Measurements from ENCODE around the gene ANTXR1.

The ANTXR1 gene

GRCh38 chr2:69097891-69098655 lies 85.1 kb downstream of the ANTXR1 start:
- no peak for TF ChIP-seq ZNF274 (IDR thresholded peaks at IDR 0.05; ENCODE audit: low read depth, low read length)
- no peak overlapping the region for H3K4me3 ChIP-seq (ENCODE audit: low read length)

GRCh38 chr2:69099541-69099940 lies 86.6 kb downstream of the ANTXR1 start:
- TF ChIP-seq ZNF274 (IDR thresholded peaks at IDR 0.05; ENCODE audit: low read depth, low read length) = no peak
- H3K4me3 ChIP-seq (ENCODE audit: low read length) = no peak overlapping the region

GRCh38 chr2:69100220-69100723 lies 87.3 kb downstream of the ANTXR1 start:
- no peak for TF ChIP-seq ZNF274 (IDR thresholded peaks at IDR 0.05; ENCODE audit: low read depth, low read length)
- H3K4me3 ChIP-seq (ENCODE audit: low read length) = no peak overlapping the region

DNA sequence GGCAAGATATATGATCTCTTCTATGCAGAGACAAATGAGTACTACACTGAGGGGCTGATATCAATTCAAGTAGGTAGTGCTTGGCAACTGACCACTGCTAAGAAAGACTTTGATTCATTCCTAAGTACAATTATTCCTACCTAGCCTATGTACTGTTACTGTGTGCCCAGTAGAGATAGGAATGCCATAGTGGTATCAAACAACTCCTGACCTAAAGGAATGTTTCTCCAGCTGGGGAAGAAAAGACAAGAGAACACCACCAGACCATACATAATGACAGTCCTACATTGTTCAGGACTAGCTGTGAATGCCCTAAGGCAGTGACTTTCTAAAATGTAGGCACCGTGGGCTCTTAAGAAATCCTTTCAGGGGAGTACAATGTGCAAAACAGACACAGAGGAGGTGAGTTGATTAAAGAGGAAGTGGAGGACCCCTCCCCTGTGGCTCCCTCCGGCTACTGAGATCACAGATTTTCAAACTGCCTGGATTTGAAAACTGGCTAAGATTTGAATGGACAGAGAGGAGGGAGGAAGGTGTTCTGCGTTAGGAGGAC lies 89.1 kb downstream of the ANTXR1 start:
- TF ChIP-seq ZNF274 (IDR thresholded peaks at IDR 0.05; ENCODE audit: low read depth, low read length) = no peak
- no peak overlapping the region for H3K4me3 ChIP-seq (ENCODE audit: low read length)

DNA sequence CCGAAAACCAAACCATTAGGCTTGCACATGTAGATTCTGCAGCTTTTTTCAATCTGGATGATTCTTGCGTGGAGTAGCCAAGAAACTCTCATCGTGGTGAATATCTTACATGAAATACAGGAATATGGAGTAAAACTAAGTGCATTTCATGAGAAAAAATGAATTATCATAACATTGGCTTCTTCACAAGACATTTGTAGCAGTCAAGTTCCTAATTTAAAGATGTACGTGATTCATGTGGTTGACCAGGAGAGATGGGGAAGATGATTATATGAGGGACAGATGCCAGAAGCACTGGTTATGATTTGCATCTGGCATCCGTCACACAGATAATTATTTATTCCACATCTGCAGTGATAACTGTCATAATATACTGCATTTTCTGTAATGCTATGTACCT lies 90.4 kb downstream of the ANTXR1 start:
- H3K4me3 ChIP-seq (ENCODE audit: low read length) = no peak overlapping the region
- TF ChIP-seq ZNF274 (IDR thresholded peaks at IDR 0.05; ENCODE audit: low read depth, low read length) = no peak

DNA sequence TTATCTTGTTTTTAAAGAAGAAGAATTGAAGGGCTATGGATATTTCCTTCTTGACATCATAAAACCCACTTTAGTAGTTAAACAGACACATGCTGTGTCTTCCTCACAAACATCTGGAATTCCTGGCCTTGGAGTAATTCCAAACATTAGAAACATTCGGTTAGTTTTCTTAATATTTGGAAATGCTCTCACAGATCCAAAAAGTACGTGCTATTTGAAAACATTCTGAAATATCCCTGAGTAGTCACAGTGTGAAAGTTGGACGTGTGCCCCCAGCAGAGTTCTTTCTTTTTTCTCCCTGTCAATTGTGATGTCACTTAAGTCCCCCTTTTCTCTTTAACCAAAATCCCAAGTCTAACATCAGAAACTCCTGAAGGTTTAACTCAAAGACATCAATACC lies 91.3 kb downstream of the ANTXR1 start:
- H3K4me3 ChIP-seq (ENCODE audit: low read length) = no peak overlapping the region
- no peak for TF ChIP-seq ZNF274 (IDR thresholded peaks at IDR 0.05; ENCODE audit: low read depth, low read length)

- TF ChIP-seq ZNF274 (IDR thresholded peaks at IDR 0.05; ENCODE audit: low read depth, low read length) = no peak
- no peak overlapping the region for H3K4me3 ChIP-seq (ENCODE audit: low read length)
These were observed 96.3 kb downstream of the ANTXR1 start for GRCh38 chr2:69109255-69109654.

DNA sequence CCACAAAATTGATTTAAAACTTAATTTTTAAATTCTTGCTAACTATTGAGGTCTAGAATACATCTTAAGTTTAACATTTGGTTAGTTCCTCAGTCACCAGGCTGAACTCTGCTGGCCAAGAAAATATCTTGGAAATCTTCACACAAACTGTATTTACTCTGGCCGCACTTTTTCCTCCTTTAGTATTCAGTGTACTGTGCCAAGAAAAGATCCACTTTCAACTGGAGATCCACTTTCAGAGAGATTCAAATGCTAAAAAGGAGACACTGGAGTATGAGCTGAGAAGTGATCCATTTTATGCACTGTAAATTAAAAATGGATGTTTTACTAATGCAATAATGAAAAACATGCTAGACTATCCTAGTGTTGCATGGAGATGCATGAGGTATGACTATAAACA lies 98.1 kb downstream of the ANTXR1 start:
- TF ChIP-seq ZNF274 (IDR thresholded peaks at IDR 0.05; ENCODE audit: low read depth, low read length) = no peak
- no peak overlapping the region for H3K4me3 ChIP-seq (ENCODE audit: low read length)

- no peak for TF ChIP-seq ZNF274 (IDR thresholded peaks at IDR 0.05; ENCODE audit: low read depth, low read length)
These were observed 100.6 kb downstream of the ANTXR1 start for GRCh38 chr2:69113627-69114026.

DNA sequence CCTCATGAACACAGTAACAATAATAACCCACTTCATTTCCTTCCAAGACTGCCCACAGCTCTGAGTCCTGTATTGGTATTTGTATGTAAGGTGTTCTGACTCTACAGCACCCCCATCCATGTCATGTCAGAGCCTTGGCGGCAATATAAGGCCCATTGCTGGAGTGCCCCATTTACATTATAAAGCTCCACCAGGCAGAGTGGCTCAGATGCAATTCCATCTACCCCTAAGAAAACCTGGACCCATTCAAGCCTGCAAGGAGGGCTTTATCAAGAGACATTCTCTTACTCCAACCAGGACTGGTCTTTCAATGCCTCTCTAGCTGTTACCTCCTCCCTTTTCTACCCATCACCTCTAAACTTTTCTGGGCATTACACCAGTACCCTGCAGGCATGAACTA lies 101.6 kb downstream of the ANTXR1 start:
- H3K4me3 ChIP-seq (ENCODE audit: low read length) = no peak overlapping the region
- TF ChIP-seq ZNF274 (IDR thresholded peaks at IDR 0.05; ENCODE audit: low read depth, low read length) = no peak

More at GRCh38 chr2:69113627-69114026, 100.6 kb downstream of the ANTXR1 start:
- H3K4me3 ChIP-seq (ENCODE audit: low read length) = no peak overlapping the region

GRCh38 chr2:69116438-69116837 lies 103.5 kb downstream of the ANTXR1 start:
- no peak for TF ChIP-seq ZNF274 (IDR thresholded peaks at IDR 0.05; ENCODE audit: low read depth, low read length)
- H3K4me3 ChIP-seq (ENCODE audit: low read length) = no peak overlapping the region

- no peak overlapping the region for H3K4me3 ChIP-seq (ENCODE audit: low read length)
- TF ChIP-seq ZNF274 (IDR thresholded peaks at IDR 0.05; ENCODE audit: low read depth, low read length) = no peak
These were observed 105.6 kb downstream of the ANTXR1 start for GRCh38 chr2:69118609-69119008.

- H3K4me3 ChIP-seq (ENCODE audit: low read length) = no peak overlapping the region
- no peak for TF ChIP-seq ZNF274 (IDR thresholded peaks at IDR 0.05; ENCODE audit: low read depth, low read length)
These were observed 106.3 kb downstream of the ANTXR1 start for GRCh38 chr2:69119104-69119894.

GRCh38 chr2:69122271-69122670 lies 109.3 kb downstream of the ANTXR1 start:
- no peak overlapping the region for H3K4me3 ChIP-seq (ENCODE audit: low read length)
- TF ChIP-seq ZNF274 (IDR thresholded peaks at IDR 0.05; ENCODE audit: low read depth, low read length) = no peak

- H3K4me3 ChIP-seq (ENCODE audit: low read length) = no peak overlapping the region
- TF ChIP-seq ZNF274 (IDR thresholded peaks at IDR 0.05; ENCODE audit: low read depth, low read length) = no peak
These were observed 110.2 kb downstream of the ANTXR1 start for GRCh38 chr2:69123182-69123581.
